Thoracic aorta (tissue), 2 donors: ENCODE results near the gene TMEM43. TPM values are rescaled to one million over a fixed set of nuclear protein-coding genes. Genes with fewer than 3 reads are reported as not detected.

Experiments used
- ATAC-seq: fragments of 150-250 bp; one replicate; pipeline ENCODE4 v1.8.0; 2017; ENCODE audit warnings: low read depth; ENCODE audit not compliant: insufficient number of reproducible peaks, low FRiP score
- DNase-seq: peaks from one replicate; pipeline ENCODE4 v3.0.0-alpha.2; 2020; ENCODE audit warnings: low spot score
- H3K27ac ChIP-seq, 2 donors: fragments of 200-600 bp; sonication (generic); 1 replicate in 1 of 2; 2 replicates in 1 of 2; pipeline ENCODE4 v1.5.1; 2016; ENCODE audit warnings: mild to moderate bottlenecking in 2 of 2, moderate library complexity in 2 of 2
- H3K27me3 ChIP-seq: fragments of 200-600 bp; sonication (generic); replicated peaks from 2 replicates; pipeline ENCODE4 v1.6.0; 2016; ENCODE audit warnings: mild to moderate bottlenecking; ENCODE audit not compliant: insufficient read depth
- H3K36me3 ChIP-seq: fragments of 200-600 bp; sonication (generic); one replicate; pipeline ENCODE4 v1.5.1; 2016
- H3K4me1 ChIP-seq, 2 donors: fragments of 200-600 bp; sonication (generic); 1 replicate in 1 of 2; 2 replicates in 1 of 2; pipeline versions ENCODE4 v1.5.1 to v1.6.0; 2016; ENCODE audit warnings: low read depth in 2 of 2, mild to moderate bottlenecking in 1 of 2; ENCODE audit not compliant: control insufficient read depth in 1 of 2
- H3K4me3 ChIP-seq: fragments of 200-600 bp; sonication (generic); 2 replicates; pipeline ENCODE4 v1.5.1; 2016; ENCODE audit warnings: mild to moderate bottlenecking
- H3K9me3 ChIP-seq: fragments of 200-600 bp; sonication (generic); 2 replicates; pipeline ENCODE4 v1.5.1; 2016
- total RNA-seq, 2 donors: library from RNA; depleted of rRNA; stranded (reverse); fragments of >200 nt; gene quantifications; one replicate each; pipeline versions ENCODE4 v1.1.0 to v1.2.3, GENCODE V29; 2016
- TF ChIP-seq, protein P1 (sequence below): fragments of 200-600 bp; sonication (generic); IDR thresholded peaks from one replicate; pipeline ENCODE4 v1.5.1; 2019; ENCODE audit warnings: antibody characterized with exemption

TMEM43 gene
- total RNA-seq, 2 donors from 2014 or later, result 161 to 195 TPM

DNA sequence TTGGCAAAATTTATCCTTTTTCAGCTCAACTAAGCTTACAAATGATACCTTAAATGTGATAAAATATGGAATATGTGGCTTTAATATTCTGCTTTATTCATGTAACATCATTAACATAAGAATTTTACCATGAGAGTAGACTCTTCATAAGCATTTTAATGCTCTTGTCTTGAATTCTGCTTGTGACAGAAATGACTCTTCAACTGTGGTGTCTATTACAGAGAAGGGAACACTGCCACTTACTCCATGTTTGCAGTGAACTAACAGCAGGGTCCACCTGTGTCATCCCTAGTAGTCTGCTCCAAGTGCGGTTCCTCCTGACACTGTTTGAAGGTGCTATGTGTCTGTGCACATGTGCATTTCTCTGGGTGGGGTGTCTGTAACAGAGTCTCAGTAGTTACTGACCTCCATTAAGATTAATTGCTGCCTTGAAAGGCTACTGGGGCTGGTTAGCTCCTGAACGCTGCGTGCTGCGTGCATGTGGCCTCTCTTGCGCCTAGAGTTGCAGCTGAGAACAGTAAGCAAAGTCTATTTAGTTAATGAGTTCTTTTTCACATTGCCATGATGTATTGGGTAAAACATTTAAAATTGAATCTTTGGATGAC lies 62.1 kb downstream of the TMEM43 start:
- Histone ChIP-seq H3K36me3 (peaks cover 31% of the 10 kb centered on the region), H3K9me3 (no peaks in the 10 kb centered on the region), H3K27ac (no peak overlapping the region), H3K27me3 (no peaks in the 10 kb centered on the region), H3K4me3 (no peak overlapping the region), H3K4me1 (no peaks in the 10 kb centered on the region)
- TF ChIP-seq, protein P1, sequence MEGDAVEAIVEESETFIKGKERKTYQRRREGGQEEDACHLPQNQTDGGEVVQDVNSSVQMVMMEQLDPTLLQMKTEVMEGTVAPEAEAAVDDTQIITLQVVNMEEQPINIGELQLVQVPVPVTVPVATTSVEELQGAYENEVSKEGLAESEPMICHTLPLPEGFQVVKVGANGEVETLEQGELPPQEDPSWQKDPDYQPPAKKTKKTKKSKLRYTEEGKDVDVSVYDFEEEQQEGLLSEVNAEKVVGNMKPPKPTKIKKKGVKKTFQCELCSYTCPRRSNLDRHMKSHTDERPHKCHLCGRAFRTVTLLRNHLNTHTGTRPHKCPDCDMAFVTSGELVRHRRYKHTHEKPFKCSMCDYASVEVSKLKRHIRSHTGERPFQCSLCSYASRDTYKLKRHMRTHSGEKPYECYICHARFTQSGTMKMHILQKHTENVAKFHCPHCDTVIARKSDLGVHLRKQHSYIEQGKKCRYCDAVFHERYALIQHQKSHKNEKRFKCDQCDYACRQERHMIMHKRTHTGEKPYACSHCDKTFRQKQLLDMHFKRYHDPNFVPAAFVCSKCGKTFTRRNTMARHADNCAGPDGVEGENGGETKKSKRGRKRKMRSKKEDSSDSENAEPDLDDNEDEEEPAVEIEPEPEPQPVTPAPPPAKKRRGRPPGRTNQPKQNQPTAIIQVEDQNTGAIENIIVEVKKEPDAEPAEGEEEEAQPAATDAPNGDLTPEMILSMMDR, result no peak
- ATAC-seq, result no peak
- no peak for DNase-seq

GRCh38 chr3:14188041-14188754 lies 63.3 kb downstream of the TMEM43 start:
- no peak overlapping the region for H3K27ac ChIP-seq
- peaks cover 23% of the 10 kb centered on the region for H3K36me3 ChIP-seq
- TF ChIP-seq, protein P1, result no peak
- no peaks in the 10 kb centered on the region for H3K4me1 ChIP-seq
- no peak for ATAC-seq
- H3K27me3 ChIP-seq, result no peaks in the 10 kb centered on the region
- no peaks in the 10 kb centered on the region for H3K9me3 ChIP-seq
- H3K4me3 ChIP-seq, result no peak overlapping the region
- no peak for DNase-seq

Other genes starting within 250 kb of the TMEM43 start
- gene WNT7A, start 245.0 kb upstream of the TMEM43 start, total RNA-seq, result not detected
- 1 to 10 TPM; 6.6 to 7.5 TPM for gene CHCHD4, start 182 bp upstream of the TMEM43 start, total RNA-seq
- gene XPC, start 53.5 kb downstream of the TMEM43 start, total RNA-seq, result 10 to 100 TPM; 49.2 to 57.1 TPM
- gene LSM3, start 53.8 kb downstream of the TMEM43 start, total RNA-seq, result 1 to 10 TPM; 4.9 TPM